NCI-H446 (cell line): ENCODE measurements around the gene CGRRF1.

ENCODE experiments used
- DNase-seq, 2 experiments: peaks; one replicate each; lab custom pipeline; 2025; lab: John Stamatoyannopoulos, UW

Gene CGRRF1

DNA sequence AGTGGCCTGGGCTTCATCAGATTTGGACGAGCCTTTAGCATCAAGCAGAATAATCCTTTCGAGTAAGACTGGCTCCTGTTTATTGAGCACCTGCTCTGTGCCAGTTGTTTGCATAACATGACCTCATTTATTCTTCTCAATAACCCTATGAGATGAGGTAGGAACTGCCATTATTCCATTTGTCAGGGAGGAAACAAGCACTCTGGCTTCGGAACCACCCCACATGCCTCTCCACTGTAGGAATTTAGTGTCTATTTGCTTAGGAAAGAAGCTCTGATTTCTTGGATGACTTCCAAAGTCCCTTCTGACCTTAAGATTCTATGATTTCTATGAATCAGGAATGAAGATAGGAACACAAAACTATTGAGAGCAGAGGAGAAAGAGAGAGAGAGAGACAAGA is 68.3 kb downstream of the CGRRF1 start:
- no peak for DNase-seq

DNA sequence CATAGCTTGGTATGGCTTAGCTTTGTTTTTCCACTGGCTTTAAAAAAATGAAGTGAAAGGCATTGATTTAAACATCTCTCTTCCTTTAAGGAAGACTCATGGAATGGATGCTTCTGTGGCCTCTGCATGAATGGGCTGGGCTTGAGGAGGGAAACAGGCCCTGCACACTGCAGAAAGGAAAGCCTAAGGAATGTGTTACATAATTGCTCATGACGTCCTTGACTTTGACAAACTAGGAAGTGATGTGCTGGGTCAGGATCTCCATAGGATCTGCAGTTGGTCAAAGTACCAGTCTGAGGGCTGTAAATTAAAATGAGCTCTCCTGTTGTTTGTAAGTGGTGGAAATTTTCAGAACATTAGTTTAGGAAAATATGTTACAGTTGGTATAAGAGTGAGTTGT is 69.9 kb downstream of the CGRRF1 start:
- DNase-seq = no peak

DNA sequence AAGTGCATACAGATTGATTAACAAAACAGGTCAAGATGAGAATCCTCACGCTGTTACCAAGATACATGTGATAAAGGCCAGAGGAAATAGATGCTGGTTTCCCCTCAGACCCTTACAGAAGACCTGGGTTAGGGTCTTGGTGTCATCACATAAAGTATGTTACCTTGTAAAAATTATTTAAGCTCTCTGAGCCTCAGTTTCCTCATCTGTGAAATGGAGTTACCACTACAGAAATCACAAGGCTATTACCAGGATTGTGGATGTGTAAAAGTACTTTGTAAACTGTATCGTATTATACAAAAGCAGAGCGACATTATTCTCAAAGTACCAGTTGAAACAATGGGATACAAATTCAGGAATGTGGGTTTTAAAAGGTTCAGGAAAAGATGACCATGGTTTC is 71.2 kb downstream of the CGRRF1 start:
- no peak for DNase-seq

DNA sequence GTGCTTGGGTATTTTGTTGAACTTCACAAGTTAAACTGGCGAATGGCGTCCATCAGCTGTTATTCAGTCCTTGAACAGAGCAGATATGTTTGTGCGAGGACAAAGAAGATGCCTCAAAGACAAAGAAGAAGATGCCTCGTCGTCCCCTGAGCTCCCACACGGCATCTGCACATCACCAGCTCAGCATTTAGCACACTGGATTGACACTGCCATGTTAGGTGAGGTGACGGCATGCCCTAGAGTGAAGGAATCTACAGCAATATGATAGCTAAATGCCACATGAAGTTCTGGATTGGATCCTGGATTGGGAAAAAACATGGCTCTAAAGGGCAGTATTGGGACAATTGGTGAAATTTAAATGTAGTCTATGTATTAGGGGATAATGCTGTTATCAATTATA is 72.6 kb downstream of the CGRRF1 start:
- no peak for DNase-seq

DNA sequence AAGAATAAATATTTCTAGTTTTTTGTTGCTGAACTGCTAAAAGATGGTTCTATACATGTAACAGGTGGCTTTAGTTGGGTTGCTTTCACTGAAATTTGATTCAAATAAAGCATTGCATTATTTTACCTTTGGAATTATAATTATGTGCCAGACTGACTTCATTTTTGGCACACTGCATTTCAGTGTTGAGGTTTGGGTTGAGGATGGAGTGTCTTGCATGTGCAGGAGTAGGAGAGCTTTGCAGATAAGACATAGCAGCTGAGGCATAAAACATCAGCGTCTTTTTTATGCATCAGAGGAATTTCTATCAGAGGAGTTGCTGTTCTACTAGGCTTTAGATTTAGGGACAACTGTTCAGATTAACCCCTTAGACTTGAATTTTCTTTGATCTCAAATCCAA is 74.4 kb downstream of the CGRRF1 start:
- no peak for DNase-seq

DNA sequence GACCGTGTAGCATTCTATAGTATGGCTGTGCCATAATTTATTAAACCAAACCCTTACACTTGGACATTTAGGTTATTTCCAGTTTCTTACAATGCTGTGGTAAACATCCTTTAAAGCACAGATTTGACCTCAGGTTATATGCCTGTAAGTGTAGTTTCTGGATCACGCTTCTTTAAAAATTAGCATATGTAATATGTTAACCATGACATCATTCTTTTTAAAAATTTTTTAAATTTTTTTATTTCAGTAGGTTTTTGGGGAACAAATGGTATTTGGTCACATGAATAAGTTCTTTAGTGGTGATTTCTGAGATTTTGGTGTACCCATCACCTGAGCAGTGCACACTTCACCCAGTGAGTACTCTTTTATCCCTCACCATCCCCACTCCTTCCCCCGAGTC is 75.5 kb downstream of the CGRRF1 start:
- DNase-seq = no peak
